GM12874 (cell line): Measurements from ENCODE around the gene FMN2.

Source experiments
- CTCF ChIP-seq: IDR thresholded peaks from 2 replicates; pipeline ENCODE4 v1.5.1; 2011; ENCODE audit warnings: low read depth, mild to moderate bottlenecking, control low read depth, low read length, moderate library complexity; ENCODE audit not compliant: insufficient read depth

FMN2 gene

GRCh38 chr1:240117930-240118329 is 26.2 kb downstream of the FMN2 start:
- TF ChIP-seq CTCF = no peak

DNA sequence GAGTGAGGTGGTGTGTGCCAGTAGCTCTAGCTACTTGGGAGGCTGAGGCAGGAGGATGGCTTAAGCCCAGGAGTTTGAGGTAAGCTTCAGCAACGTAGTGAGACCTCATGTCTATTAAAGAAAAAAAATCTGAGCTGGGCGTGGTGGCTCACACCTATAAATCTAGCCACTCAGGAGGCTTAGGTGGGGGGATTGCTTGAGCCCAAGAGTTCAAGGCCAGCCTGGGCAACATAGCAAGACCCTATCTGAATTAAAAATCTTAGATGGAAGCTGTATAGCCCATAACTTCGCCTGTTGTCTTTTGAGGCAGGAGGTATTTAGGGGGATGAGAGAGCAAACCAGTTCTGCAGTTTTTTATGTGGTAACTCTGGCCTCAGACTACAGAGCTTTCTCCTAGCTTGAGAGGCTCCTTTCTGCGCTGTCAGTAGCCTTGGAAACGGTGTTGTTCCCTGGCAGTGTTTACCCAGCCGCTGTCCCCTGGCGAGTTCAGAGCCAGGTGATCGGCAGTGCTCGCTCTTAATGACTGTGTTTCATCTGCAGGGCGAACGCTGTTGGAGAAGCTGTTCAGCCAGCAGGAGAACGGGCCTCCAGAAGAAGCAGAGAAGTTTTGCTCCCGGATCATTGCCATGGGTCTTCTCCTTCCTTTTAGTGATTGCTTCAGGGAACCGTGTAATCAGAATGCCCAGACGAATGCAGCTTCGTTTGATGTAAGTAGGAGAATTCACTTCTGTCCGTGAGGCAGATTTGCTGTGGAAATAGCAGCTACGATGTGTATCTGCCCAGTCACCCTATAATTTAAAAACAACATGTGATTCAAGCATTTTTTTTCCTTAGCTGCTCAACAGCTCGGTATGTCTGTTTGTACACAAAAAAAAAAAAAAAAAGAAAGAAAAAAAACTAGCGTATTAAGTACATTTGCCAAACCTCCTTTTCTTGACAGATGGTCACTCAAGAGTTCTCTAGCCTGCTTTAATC is 31.2 kb downstream of the FMN2 start:
- TF ChIP-seq CTCF = no peak

DNA sequence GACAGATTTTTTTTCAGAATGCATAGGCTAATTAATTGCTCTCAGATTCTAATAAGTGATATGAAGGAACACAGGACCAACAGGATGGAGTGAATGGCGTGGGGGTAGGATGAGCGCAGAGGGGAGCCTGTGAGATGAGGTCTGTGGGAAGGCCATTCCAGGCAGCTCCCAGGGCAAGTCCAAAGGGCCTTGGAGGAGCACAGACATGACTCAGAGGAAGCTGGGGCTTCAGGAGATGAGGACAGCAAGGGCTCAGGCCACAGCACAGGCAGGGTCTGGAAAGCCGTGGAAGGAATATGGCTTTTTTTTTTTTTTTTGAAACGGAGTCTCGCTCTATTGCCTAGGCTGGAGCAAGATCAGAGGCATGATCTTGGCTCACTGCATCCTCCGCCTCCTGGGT is 35.1 kb downstream of the FMN2 start:
- no peak for TF ChIP-seq CTCF

DNA sequence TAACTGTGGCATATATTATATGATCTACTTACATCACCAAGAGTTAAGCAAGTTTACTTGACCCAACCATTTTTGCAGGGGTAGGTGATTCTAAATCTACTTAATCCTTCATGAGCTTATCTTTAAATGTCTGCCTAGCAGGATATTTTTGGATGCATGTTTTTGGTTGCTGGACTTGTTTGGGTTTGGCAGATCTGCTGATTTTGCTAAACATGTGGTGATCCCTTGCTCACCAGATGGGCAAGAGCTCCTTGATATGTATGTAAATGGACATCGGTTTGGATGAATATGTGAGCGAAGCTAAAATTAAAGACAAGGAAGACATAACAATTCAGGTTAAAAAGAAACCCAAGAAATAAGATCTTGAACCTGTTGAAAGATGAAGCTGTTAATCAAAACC is 36.7 kb downstream of the FMN2 start:
- TF ChIP-seq CTCF = no peak

GRCh38 chr1:240134113-240134512 is 42.4 kb downstream of the FMN2 start:
- TF ChIP-seq CTCF = no peak

GRCh38 chr1:240134596-240134995 is 42.9 kb downstream of the FMN2 start:
- TF ChIP-seq CTCF = no peak

DNA sequence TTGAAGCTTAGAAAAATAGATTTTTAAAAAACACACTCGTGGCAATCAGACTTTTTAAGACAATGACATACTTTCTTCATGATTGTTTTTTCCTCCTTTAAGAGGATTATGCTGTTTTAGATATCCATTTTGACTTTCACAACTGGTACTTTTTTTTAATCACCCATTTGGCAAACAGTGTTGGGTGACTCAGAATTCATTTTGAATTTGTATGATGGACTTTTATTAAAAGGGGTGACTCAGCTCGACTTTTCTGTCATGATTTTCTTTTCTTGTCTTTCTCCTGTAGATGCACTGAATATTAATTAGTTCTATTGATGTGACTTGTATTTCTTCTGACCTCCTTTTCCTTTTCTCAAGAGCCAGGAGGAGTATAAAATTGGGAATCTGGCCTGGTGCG is 44.7 kb downstream of the FMN2 start:
- no peak for TF ChIP-seq CTCF
